HepG2 (cell line): ENCODE data around the gene POLN. TPM values are rescaled to one million over a fixed set of nuclear protein-coding genes. Genes with fewer than 3 reads are reported as not detected.

Source experiments
- BCL6 ChIP-seq: IDR thresholded peaks from 2 replicates; pipeline ENCODE4 v1.6.1; 2016; ENCODE audit warnings: missing genetic modification reagents, missing compliant biosample characterization
- SIN3B ChIP-seq: fragments of 150-350 bp; IDR thresholded peaks from 2 replicates; pipeline ENCODE4 v1.6.1; 2014; ENCODE audit warnings: low read length
- SNAPC2 ChIP-seq: sonication (generic); formaldehyde crosslinking; IDR thresholded peaks from 2 replicates; pipeline ENCODE4 v1.8.1; 2022; ENCODE audit warnings: mild to moderate bottlenecking, missing genetic modification reagents
- SP5 ChIP-seq: IDR thresholded peaks from 2 replicates; pipeline ENCODE4 v1.6.1; 2016; ENCODE audit warnings: low read depth, borderline replicate concordance
- TCF7 ChIP-seq: sonication (generic); IDR thresholded peaks from 2 replicates; pipeline ENCODE4 v1.6.1; 2016; ENCODE audit warnings: antibody characterized with exemption, low read depth
- TOE1 ChIP-seq: sonication (generic); formaldehyde crosslinking; IDR thresholded peaks from 2 replicates; pipeline ENCODE4 v1.4.0; 2020; ENCODE audit warnings: mild to moderate bottlenecking, missing genetic modification reagents
- ZBTB2 ChIP-seq: sonication (generic); formaldehyde crosslinking; IDR thresholded peaks from 2 replicates; pipeline ENCODE4 v1.8.0; 2022; ENCODE audit warnings: low read depth, missing genetic modification reagents
- ZNF563 ChIP-seq: sonication (generic); formaldehyde crosslinking; IDR thresholded peaks from 2 replicates; pipeline ENCODE4 v1.8.0; 2022; ENCODE audit warnings: mild to moderate bottlenecking, moderate library complexity, missing genetic modification reagents
- ZNF772 ChIP-seq: sonication (generic); formaldehyde crosslinking; IDR thresholded peaks from 2 replicates; pipeline ENCODE4 v1.5.0; 2020; ENCODE audit warnings: mild to moderate bottlenecking, missing genetic modification reagents
- polyA plus RNA-seq, 8 experiments: library from polyadenylated mRNA; depleted of rRNA in 3 of 8; stranded (reverse) in 7 of 8; unstranded in 1 of 8; fragments of >200 nt; fragmentation: Illumina TruSeq in 4 of 8; extraction: Trizol in 4 of 8; gene quantifications; 2 replicates each; pipeline versions ENCODE4 v1.2.1 to v1.2.3, GENCODE V29; 2011 to 2016; ENCODE audit warnings: low read depth in 4 of 8, missing spikeins in 1 of 8, mixed read lengths in 1 of 8; ENCODE audit not compliant: insufficient read depth in 1 of 8
- total RNA-seq, 5 experiments: library from RNA; depleted of rRNA; stranded (reverse); fragments of >200 nt; fragmentation: Illumina TruSeq; extraction: Trizol; gene quantifications; 2 replicates each; pipeline ENCODE4 v1.2.3, GENCODE V29; 2016; ENCODE audit warnings: low read depth in 1 of 5
- TF ChIP-seq, protein P1 (sequence below), 2 experiments: fragments of 450-650 bp in 1 of 2; sonication (generic) in 1 of 2; formaldehyde crosslinking in 1 of 2; IDR thresholded peaks; 2 replicates each; pipeline versions ENCODE4 v1.6.1 to v1.8.0; 2016 to 2022; ENCODE audit warnings: antibody characterized with exemption in 1 of 2, mild to moderate bottlenecking in 1 of 2, missing genetic modification reagents in 1 of 2
- TF ChIP-seq, protein P2 (sequence below): sonication (generic); formaldehyde crosslinking; IDR thresholded peaks from 2 replicates; pipeline ENCODE4 v1.9.0; 2021; ENCODE audit warnings: mild to moderate bottlenecking, missing genetic modification reagents

POLN gene
- total and polyA plus RNA-seq, 2 of the 13 experiments (the other 11 are each of a cell fraction or from before 2014, with no cell fraction given): 0.93 to 1.5 TPM

- TF ChIP-seq SIN3B (no peak), TCF7 (no peak), TOE1 (CRISPR knock-in tag) (no peak), SP5 (CRISPR knock-in tag) (no peak), BCL6 (no peak), ZNF772 (CRISPR knock-in tag) (no peak), ZNF563 (CRISPR knock-in tag) (no peak), ZBTB2 (no peak), SNAPC2 (no peak)
- TF ChIP-seq, protein P1, sequence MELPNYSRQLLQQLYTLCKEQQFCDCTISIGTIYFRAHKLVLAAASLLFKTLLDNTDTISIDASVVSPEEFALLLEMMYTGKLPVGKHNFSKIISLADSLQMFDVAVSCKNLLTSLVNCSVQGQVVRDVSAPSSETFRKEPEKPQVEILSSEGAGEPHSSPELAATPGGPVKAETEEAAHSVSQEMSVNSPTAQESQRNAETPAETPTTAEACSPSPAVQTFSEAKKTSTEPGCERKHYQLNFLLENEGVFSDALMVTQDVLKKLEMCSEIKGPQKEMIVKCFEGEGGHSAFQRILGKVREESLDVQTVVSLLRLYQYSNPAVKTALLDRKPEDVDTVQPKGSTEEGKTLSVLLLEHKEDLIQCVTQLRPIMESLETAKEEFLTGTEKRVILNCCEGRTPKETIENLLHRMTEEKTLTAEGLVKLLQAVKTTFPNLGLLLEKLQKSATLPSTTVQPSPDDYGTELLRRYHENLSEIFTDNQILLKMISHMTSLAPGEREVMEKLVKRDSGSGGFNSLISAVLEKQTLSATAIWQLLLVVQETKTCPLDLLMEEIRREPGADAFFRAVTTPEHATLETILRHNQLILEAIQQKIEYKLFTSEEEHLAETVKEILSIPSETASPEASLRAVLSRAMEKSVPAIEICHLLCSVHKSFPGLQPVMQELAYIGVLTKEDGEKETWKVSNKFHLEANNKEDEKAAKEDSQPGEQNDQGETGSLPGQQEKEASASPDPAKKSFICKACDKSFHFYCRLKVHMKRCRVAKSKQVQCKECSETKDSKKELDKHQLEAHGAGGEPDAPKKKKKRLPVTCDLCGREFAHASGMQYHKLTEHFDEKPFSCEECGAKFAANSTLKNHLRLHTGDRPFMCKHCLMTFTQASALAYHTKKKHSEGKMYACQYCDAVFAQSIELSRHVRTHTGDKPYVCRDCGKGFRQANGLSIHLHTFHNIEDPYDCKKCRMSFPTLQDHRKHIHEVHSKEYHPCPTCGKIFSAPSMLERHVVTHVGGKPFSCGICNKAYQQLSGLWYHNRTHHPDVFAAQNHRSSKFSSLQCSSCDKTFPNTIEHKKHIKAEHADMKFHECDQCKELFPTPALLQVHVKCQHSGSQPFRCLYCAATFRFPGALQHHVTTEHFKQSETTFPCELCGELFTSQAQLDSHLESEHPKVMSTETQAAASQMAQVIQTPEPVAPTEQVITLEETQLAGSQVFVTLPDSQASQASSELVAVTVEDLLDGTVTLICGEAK (IDR thresholded peaks at IDR 0.05): no peak
- TF ChIP-seq, protein P1 (CRISPR knock-in tag; IDR thresholded peaks at IDR 0.05): no peak
- TF ChIP-seq, protein P2, sequence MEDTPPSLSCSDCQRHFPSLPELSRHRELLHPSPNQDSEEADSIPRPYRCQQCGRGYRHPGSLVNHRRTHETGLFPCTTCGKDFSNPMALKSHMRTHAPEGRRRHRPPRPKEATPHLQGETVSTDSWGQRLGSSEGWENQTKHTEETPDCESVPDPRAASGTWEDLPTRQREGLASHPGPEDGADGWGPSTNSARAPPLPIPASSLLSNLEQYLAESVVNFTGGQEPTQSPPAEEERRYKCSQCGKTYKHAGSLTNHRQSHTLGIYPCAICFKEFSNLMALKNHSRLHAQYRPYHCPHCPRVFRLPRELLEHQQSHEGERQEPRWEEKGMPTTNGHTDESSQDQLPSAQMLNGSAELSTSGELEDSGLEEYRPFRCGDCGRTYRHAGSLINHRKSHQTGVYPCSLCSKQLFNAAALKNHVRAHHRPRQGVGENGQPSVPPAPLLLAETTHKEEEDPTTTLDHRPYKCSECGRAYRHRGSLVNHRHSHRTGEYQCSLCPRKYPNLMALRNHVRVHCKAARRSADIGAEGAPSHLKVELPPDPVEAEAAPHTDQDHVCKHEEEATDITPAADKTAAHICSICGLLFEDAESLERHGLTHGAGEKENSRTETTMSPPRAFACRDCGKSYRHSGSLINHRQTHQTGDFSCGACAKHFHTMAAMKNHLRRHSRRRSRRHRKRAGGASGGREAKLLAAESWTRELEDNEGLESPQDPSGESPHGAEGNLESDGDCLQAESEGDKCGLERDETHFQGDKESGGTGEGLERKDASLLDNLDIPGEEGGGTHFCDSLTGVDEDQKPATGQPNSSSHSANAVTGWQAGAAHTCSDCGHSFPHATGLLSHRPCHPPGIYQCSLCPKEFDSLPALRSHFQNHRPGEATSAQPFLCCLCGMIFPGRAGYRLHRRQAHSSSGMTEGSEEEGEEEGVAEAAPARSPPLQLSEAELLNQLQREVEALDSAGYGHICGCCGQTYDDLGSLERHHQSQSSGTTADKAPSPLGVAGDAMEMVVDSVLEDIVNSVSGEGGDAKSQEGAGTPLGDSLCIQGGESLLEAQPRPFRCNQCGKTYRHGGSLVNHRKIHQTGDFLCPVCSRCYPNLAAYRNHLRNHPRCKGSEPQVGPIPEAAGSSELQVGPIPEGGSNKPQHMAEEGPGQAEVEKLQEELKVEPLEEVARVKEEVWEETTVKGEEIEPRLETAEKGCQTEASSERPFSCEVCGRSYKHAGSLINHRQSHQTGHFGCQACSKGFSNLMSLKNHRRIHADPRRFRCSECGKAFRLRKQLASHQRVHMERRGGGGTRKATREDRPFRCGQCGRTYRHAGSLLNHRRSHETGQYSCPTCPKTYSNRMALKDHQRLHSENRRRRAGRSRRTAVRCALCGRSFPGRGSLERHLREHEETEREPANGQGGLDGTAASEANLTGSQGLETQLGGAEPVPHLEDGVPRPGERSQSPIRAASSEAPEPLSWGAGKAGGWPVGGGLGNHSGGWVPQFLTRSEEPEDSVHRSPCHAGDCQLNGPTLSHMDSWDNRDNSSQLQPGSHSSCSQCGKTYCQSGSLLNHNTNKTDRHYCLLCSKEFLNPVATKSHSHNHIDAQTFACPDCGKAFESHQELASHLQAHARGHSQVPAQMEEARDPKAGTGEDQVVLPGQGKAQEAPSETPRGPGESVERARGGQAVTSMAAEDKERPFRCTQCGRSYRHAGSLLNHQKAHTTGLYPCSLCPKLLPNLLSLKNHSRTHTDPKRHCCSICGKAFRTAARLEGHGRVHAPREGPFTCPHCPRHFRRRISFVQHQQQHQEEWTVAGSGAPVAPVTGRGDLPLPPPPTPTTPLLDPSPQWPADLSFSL (CRISPR knock-in tag): no peak
Observed at GRCh38 chr4:2061186-2062131, 180.5 kb downstream of the POLN start (continued).
